CD1c-positive myeloid dendritic cell (primary cell): ENCODE results near the gene OR52E4.

Source experiments
- DNase-seq: peaks from one replicate; pipeline ENCODE4 v3.0.0-alpha.2; 2016; ENCODE audit errors: extremely low spot score

Gene OR52E4

GRCh38 chr11:5929571-5930368 lies 49.3 kb downstream of the OR52E4 start:
- no peak for DNase-seq

GRCh38 chr11:5930614-5931013 lies 50.2 kb downstream of the OR52E4 start:
- DNase-seq = no peak

GRCh38 chr11:5931061-5931460 lies 50.6 kb downstream of the OR52E4 start:
- no peak for DNase-seq

GRCh38 chr11:5932671-5933070 lies 52.2 kb downstream of the OR52E4 start:
- no peak for DNase-seq

- no peak for DNase-seq
These were observed 52.7 kb downstream of the OR52E4 start for GRCh38 chr11:5933116-5933515.
